ENCODE data around the gene TAF8.
A peak's percentile ranks its signal among the peaks of the same experiment; 100 is the strongest.
"Not testable (repeated sequence)": the region's sequence is repeated elsewhere in the genome, so short reads cannot be mapped to it uniquely, and the experiment has no call there.

TAF8 gene

GRCh38 chr6:42028234-42029061, 21.9 kb upstream of the TAF8 start:
- no peak for DNase-seq (ENCODE audit: low read depth, low spot score)

GRCh38 chr6:42029062-42029685, 21.1 kb upstream of the TAF8 start:
- no peak for DNase-seq (ENCODE audit: low read depth, low spot score)

GRCh38 chr6:42029881-42030280, 20.4 kb upstream of the TAF8 start:
- DNase-seq (ENCODE audit: low read depth, low spot score): no peak

- no peak for DNase-seq (ENCODE audit: low read depth, low spot score)
Observed at GRCh38 chr6:42030585-42031506, 19.5 kb upstream of the TAF8 start.

- no peak for DNase-seq (ENCODE audit: low read depth, low spot score)
Observed at GRCh38 chr6:42032366-42032765, 18.0 kb upstream of the TAF8 start.

- DNase-seq (ENCODE audit: low read depth, low spot score): not testable (repeated sequence)
Observed at GRCh38 chr6:42037669-42038068, 12.7 kb upstream of the TAF8 start.

- no peak for DNase-seq (ENCODE audit: low read depth, low spot score)
Observed at GRCh38 chr6:42038163-42038562, 12.2 kb upstream of the TAF8 start.

GRCh38 chr6:42038811-42039408, 11.4 kb upstream of the TAF8 start:
- DNase-seq (ENCODE audit: low read depth, low spot score): no peak

- no peak for DNase-seq (ENCODE audit: low read depth, low spot score)
Observed at GRCh38 chr6:42040856-42041480, 9.4 kb upstream of the TAF8 start.

GRCh38 chr6:42041481-42042053, 8.8 kb upstream of the TAF8 start:
- DNase-seq (ENCODE audit: low read depth, low spot score): no peak

GRCh38 chr6:42042108-42042507, 8.2 kb upstream of the TAF8 start:
- DNase-seq (ENCODE audit: low read depth, low spot score): no peak

- DNase-seq (ENCODE audit: low read depth, low spot score): peak; percentile 89
Observed at GRCh38 chr6:42043787-42044475, 6.4 kb upstream of the TAF8 start.

GRCh38 chr6:42045538-42046460, 4.5 kb upstream of the TAF8 start:
- DNase-seq (ENCODE audit: low read depth, low spot score): peak; percentile 48

- DNase-seq (ENCODE audit: low read depth, low spot score): no peak
Observed at GRCh38 chr6:42046464-42047212, 3.7 kb upstream of the TAF8 start.

- DNase-seq (ENCODE audit: low read depth, low spot score): no peak
Observed at GRCh38 chr6:42047213-42047590, 3.1 kb upstream of the TAF8 start.

GRCh38 chr6:42047790-42048405, 2.4 kb upstream of the TAF8 start:
- no peak for DNase-seq (ENCODE audit: low read depth, low spot score)

GRCh38 chr6:42049116-42049809, 1.1 kb upstream of the TAF8 start:
- DNase-seq (ENCODE audit: low read depth, low spot score): no peak

GRCh38 chr6:42049948-42050296, 402 bp upstream of the TAF8 start:
- DNase-seq (ENCODE audit: low read depth, low spot score): no peak

Data from activated CD4-positive, CD25-positive, alpha-beta regulatory T cell treated with anti-CD3 and anti-CD28 coated beads, Interleukin-2, amount 50 U/mL, for 16 hours (primary cell).